NCI-H1930 (cell line): ENCODE measurements around the gene CFLAR.
"Not testable (repeated sequence)": the region's sequence is repeated elsewhere in the genome, so short reads cannot be mapped to it uniquely, and the experiment has no call there.

ENCODE experiments used
- DNase-seq, 2 experiments: peaks; one replicate each; lab custom pipeline; 2025; lab: John Stamatoyannopoulos, UW

CFLAR gene

DNA sequence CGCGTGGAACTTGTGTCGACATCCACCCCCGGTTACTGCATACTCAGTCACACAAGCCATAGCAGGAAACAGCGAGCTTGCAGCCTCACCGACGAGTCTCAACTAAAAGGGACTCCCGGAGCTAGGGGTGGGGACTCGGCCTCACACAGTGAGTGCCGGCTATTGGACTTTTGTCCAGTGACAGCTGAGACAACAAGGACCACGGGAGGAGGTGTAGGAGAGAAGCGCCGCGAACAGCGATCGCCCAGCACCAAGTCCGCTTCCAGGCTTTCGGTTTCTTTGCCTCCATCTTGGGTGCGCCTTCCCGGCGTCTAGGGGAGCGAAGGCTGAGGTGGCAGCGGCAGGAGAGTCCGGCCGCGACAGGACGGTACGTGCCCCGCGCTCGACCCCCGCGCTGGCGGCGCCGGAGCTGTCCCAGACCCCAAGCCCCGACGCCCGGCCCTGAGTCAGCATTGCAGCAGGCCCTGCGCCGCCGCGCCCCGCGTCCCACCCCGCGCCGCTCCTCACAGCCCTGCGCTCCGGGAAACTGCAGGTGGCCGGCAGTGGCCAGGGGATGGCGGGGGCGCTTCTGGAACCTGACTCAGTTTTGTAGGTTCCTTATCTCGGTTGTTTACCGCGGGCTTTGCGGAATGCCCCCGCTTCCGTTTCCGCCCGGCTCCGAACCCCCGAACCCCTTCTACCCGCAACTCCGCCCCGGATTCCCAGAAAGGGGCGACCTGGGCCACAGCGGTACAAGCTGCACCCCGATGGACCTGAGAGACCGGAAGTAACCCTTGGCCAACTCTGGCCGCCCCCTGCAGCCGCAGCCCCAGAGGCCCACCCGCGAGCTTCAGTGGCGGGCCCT lies at the start of gene CFLAR:
Gene CFLAR, plus strand, starts transcription at position 50 of the 844 bp plus-strand sequence. CDS start 13,702 bp downstream, outside the sequence.
- DNase-seq = peak; percentile 34 to 61

DNA sequence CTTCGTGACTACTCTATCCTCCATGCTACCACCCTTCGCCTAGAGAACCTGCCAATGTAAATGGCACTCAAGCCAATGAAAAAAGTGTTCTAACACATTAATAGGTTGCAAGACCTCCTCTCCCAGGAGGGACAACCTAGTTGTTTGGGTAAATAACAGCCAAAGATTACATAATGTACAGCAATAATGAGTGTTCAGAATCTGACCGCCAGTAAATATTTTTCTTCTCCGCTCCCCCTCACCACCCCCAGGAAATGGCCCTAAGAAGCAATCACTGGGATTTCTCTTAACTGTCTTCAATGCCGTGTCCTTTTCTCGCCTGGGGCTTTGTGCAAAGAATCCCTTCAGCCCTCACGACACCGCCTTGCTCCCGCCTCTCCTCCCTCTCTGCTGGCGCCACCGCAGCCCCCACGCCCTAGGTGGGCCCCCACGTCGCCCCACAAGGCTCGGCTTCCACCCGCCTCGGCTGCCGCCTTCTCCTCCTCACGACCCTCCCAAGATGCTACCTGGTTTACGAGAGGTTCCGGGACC lies 45.0 kb upstream of the CFLAR start:
- no peak for DNase-seq

DNA sequence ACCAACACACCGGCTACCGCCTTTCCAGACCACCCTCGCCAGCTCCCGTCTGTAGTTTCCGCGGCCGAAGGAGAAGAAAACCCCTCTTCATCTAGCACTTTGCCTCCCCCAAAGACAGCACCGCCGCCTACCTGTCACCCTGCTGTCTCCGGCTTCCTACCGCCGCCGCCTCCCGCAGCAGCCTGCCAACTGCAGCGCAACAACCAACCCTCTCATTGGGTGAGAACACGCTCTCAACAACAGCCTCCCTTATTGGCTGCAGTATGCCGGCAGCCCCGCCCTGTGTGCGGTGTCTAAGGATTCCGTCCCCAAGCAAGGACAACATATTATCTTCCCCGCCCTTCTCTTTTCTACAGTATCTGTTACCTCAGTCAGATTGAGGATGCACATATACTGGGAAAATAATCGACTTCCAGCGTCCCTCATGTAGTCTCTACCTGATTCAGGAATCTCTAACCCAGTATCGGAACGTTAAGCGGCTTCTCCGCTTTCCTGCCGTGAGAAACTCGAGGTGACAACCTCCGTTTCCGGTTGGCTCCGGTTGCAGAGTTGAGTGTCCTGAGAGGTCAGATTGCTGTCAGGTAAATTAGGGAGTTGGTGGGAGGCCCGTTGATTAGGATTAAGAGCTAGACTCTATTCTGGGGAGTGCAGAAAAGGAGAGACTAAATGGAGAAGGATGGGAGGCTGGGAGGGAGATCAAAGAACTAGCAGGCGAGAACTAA lies 44.3 kb upstream of the CFLAR start, which contains the start of the genes HYCC2 and NDUFB3:
Gene HYCC2, minus strand, starts transcription at position 193 of the 722 bp plus-strand sequence. CDS start 47,662 bp downstream, outside the sequence.
Gene NDUFB3, plus strand, starts transcription at position 523 of the 722 bp plus-strand sequence. CDS start 6,882 bp downstream, outside the sequence.
- DNase-seq = peak; percentile 83 to 91

DNA sequence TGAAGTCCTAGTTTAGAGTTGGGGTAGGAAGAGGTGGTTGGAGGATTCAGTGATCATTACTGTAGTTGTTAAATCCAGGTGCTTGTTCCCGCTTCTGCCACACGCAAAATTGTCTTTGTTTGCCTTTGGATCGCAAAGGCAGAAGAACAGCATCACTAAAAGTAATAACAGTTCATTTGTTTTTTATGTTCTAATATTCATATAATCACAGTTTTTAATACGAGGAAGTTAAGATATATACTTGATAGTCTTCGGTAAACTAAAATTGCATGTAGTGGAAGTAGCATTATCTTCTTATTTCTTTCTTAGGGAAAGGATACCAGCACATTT lies 43.8 kb upstream of the CFLAR start:
- DNase-seq = peak in 1 of 2 experiments; percentile 45

DNA sequence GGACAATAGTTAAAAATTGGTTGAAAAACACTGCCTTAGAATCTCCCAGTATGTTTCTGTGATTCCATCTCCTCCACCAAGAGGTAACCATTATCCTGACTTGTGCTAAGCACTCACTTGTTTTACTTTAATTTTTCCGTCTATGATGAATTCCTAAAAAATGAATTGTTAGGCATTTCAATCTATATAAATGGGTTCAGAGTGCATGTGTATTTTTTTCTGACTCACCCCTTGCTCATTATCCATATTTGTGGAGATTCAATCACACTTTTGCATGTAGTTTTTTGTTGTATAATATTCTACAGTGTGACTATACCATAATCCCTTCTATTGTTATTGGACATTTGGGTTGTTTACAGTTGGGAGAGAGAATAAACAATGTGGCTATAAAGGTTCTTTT lies 42.9 kb upstream of the CFLAR start:
- DNase-seq = no peak

DNA sequence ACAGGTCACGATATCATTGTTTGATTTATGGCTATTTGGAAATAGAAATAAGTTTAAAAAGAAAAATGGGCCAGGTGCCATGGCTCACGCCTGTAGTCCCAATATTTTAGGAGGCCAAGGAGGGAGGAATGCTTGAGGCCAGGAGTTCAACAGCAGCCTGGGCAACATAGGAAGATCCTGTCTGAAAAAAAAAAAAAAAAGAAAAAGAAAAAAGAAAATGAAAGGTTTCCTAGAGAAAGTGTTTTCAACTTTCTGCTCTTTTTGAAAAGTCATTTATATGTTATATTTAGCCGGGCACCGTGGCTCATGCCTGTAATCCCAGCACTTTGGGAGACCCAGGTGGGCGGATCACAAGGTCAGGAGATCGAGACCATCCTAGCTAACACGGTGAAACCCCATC lies 41.0 kb upstream of the CFLAR start:
- DNase-seq = no peak

DNA sequence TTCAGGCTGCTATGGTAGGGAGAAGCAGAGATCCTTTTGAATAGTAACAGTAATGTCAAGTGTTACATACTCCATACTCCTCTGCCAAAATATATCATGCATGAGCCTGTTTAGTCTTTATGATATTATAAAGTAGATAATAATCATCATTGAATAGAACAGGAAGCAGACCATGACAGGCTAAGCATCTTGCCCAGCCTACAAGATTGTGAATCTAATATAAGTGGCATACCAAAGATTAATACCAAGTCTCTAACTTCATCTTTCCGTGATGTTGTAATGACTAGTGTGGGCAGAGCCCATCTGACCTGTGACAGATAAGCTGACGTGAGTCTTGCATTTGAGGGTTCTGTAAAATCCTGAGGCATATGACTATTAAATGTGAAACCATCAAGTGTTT lies 31.1 kb upstream of the CFLAR start:
- DNase-seq = no peak

DNA sequence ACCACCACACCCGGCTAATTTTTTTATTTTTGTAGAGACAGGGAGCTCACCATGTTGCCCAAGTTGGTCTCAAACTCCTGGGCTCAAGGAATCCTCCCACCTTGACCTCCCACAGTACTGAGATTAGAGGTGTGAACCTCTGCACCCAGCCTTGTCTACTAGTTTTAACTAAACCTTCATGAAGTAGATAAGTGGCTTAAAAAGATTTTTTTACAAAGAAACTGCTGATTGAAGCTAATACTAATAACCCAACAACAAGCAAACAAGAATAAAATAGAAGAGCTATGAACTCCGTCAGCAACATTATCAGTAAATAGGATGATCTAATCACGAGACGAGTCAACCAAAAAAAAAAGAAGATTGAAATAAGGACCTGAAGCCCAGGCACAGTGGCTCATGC lies 25.4 kb upstream of the CFLAR start:
- DNase-seq = no peak

DNA sequence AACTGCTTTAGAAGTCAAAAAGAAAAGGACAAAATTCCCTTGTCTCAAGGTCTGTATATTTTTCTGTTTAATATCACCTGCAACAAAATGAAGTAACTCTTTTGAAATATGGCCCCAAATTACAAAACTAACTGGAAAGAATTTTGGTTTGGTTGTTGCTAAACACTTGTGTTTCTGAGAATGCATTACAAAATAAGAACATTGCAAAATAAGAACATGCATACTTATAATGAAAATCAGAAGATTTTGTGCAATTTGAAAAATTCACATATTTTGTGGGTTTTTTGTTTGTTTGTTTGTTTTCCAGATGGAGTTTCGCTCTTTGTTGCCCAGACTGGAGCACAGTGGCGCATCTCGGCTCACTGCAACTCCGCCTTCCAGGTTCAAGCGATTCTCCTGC lies 22.4 kb upstream of the CFLAR start:
- no peak for DNase-seq

DNA sequence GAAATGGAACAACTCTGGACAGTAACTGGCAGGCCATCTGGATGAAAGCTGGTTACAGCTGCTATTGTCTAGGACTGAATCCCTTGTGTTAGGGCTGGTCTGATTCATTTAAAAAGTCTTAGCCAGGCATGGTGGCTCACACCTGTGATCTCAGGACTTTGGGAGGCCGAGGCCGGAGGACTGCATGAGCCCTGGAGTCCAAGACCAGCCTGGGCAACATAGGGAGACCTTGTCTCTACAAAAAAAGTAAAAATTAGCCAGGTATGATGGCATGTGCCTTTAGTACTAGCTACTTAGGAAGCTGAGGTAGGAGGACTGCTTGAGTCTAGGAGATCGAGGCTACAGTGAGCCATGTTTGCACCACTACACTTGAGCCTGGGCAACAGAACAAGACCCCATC lies 15.5 kb upstream of the CFLAR start:
- no peak for DNase-seq

DNA sequence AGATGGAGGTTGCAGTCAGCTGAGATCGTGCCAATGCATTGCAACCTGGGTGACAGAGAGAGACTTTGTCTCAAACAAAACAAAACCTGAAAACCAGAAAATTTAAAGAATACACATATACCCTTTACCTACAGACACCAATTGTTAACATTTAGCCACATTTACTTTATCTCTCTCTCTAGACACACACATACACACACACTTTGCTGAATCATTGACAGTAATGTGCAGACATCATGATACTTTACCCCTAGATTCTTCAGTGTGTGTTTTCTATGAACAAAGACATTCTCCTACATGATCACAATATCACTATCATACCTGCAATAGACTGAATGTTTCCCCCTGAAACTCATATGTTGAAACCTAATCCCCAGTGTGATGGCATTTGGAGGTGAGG lies 10.2 kb upstream of the CFLAR start:
- DNase-seq = no peak

DNA sequence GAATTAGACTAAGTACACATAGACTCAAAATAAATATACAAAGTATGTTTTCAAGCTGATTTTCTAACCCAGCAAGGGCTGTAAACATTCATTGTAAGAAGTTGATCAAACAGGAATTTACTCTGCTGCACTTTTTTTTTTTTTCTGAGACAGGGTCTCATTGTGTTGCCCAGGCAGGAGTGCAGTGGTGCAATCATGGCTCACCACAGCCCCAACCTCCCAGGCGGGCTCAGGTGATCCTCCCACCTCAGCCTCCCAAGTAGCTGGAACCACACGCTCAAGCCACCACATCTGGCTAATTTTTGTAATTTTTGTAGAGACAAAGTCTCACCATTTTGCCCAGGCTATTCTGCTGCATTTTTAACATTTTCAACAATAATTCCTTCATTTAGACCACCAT lies 8.3 kb upstream of the CFLAR start:
- no peak for DNase-seq

DNA sequence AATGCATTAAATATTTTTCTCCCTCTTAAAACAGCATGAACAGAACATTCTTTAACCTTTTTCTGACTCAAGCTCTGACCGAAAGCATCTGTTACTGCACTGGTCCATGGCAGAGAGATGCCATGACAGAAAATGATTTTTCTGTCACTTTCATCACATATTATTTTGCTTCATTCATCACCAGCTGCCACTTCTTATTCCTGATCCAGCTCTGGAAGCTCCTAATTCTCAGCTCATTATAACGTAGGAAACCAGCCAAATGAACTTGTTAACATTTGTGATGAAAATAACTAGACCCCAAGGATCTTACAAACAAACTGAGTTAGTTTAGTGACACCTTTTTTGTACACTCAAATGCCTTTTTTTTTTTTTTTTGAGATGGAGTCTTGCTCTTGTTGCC lies 7.6 kb upstream of the CFLAR start:
- no peak for DNase-seq

DNA sequence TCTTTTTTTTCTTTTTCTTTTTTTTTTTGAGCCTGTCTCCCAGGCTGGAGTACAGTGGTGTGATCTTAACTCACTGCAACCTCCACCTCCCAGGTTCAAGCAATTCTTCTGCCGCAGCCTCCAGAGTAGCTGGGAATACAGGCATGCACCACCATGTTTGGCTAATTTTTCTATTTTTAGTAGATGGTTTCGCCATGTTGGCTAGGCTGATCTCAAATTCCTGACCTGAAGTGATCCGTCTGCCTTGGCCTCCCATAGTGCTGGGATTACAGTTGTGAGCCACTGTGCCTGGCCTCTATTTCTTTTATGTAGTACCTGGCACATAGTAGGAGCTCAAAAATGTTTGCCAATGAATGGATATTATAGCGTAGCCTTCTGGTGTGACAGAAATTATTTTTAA lies 6.8 kb upstream of the CFLAR start:
- DNase-seq = no peak

DNA sequence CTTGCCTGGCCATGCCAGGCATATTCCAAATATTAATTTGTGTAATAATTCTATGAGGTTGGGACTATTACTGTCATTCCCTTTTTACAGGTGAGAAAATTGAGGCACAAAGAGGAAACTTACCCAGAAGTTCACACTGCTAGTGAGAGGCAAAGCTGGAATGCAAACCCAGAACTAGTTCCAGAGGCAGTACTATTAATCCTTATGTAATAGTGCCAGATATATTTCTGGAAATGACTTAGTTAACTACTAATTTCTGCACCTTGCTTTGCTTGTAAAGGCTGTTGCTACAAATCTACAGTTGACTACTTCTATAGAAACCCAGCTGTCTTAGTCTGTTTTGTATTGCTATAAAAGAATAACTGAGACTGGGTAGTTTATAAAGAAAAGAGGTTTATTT lies 5.3 kb upstream of the CFLAR start:
- DNase-seq = no peak

DNA sequence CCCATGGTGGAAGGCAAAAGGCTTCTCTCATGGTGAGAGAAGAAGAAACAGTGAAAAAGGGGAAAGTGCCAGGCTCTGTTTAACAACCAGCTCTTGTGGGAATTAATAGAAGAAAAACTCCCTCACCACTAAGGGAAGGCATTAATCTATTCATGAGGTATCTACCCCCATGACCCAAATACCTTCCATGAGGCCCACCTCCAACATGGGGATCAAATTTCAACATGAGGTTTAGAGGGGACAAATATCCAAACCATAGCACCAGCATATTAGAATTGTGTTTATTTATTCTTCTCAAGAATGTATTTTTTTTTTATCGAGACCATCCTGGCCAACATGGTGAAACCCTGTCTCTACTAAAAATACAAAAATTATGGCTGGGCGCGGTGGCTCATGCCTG lies 4.9 kb upstream of the CFLAR start:
- DNase-seq = no peak

DNA sequence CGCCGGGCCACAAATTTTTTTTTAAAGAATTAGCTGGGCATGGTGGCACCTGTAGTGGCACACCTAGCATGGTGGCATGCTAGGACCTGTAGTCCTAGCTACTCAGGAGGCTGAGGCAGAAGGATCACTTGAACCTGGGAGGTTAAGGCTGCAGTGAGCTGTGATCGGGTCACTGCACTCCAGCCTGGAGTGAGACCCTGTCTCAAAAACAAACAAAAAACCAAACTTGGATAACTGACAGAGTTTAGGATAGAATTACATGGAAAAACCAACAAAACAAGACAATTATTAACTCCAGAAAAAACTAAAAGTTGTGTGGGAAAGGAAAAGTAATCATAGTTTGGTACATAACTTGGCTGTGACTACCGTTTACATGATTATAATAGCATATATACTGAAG lies 1.6 kb upstream of the CFLAR start:
- no peak for DNase-seq

DNA sequence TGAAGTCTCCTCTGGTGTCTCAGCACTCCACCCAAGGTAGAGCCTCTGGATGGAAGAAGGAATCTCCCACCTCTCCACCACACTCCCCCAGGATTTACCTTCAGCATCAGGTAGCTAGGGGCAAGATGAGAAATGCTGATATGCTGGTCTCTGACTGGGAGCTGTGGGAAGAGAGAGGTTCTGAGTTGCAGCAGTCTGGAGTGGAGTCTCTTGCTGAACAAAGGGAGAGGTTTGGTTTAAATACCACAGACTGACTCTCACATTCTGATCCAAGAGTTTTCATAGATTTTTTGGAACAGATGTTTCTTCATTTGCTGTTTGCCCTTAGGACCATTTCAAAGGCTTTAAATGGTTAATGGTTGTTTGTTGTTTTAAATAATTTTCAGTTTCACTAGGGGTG lies 1.1 kb upstream of the CFLAR start:
- DNase-seq = no peak

DNA sequence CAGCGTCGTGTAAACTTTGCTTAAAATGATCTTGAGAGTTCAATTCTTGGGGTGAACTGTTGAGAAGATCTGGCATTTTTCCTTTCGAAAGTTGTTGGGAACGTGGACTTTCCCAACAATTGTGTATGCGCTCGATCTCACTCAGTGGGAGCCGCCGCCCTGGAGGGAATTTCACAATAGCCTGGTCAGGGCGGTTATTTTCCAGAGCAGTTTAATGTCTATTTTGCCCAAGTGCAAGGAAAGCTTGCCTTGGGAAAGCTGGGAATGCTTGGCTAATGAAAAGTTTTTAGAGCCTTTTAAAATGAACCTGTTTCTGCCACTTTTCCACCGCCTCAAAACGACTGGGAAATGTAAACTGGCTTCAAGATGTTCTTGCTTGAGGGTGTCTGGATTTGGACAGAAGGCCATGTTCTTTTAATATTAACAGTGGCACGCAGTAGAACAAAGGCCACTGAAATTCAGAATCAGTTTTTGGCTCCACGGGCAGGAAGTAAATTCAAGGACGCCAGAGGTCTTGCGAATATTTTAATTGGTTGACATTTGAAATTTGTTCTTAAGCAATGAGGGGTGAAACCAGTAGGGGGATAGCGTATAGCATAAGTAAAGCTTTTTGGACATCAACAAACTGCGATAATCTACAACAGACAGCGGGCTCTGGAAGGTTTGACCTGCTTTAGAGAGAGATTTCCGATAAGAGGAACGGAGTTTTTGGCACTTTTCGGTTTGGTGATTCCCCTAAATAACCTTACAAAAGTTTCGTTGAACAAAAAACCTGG lies 1.2 kb downstream of the CFLAR start:
- no peak for DNase-seq

DNA sequence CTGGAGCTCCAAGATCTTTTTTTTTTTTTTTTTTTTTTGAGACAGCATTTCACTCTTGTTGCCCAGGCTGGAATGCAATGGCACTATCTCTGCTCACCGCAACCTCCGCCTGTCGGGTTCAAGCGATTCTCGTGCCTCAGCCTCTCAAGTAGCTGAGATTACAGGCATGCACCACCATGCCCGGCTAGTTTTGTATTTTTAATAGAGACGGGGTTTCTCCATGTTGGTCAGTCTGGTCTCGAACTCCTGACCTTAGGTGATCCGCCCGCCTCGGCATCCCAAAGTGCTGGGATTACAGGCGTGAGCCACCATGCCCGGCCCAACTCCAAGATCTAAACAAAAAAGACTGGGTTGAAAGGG lies 1.8 kb downstream of the CFLAR start:
- not testable (repeated sequence) for DNase-seq

DNA sequence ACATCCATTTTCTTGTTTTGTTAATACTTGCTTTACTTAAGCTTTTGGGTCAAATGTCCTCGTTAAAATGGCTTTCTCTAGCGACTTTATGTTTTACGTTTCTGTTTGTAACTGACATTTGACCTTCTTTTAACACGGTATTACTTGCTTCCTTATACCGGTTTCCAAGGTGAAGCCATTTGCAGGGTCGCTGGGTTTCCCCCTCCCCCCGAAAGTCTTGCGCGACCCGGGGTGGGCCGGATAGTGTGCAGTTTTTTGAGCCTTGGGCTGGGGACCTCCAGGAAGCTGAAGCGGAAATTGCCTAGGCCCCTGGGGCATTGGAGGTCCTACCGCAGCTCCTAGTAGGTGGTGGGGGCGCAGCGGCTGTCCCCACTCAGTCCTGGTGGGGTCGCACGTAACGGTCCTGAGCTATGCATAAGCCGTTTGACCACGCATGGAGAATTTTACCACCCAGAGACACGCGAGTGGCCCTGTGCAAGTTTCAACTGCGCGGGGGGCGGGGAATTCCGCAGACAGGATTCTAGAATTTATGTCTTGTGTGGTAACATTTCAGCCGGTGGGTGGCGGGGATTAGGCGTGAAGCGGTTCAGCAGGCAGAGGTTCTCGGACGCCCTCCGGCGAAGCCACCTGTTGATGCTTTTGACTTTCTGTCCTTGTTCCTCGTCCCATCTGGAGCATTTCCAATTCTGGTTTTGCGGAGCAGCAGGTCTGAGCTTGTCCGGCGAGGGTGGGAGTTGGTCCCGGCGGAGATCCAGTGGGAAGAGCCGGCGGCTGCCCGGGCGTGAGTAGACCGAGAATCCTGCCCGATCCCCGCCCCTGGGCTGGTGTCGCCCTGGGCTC lies 2.4 kb downstream of the CFLAR start:
- DNase-seq = peak in 1 of 2 experiments; percentile 11
